Body of pancreas (tissue), 4 donors: ENCODE data around the gene ALX3. TPM values are rescaled to one million over a fixed set of nuclear protein-coding genes. Genes with fewer than 3 reads are reported as not detected.

Experiments used
- ATAC-seq: fragments of 150-250 bp; one replicate; pipeline ENCODE4 v1.9.1; 2016
- DNase-seq, 4 donors: peaks; one replicate each; pipeline ENCODE4 v3.0.0-alpha.2; 2019
- H3K27ac ChIP-seq, 4 donors: fragments of 200-600 bp; sonication (generic); 1 replicate in 3 of 4; 2 replicates in 1 of 4; pipeline versions ENCODE4 v1.5.1 to v1.6.1; 2016 to 2019; ENCODE audit warnings: mild to moderate bottlenecking in 1 of 4, mixed read lengths in 1 of 4, moderate library complexity in 1 of 4
- H3K27me3 ChIP-seq, 2 donors: fragments of 200-600 bp; sonication (generic); one replicate each; pipeline ENCODE4 v1.6.0; 2016; ENCODE audit warnings: mild to moderate bottlenecking in 1 of 2
- H3K36me3 ChIP-seq, 2 donors: fragments of 200-600 bp; sonication (generic); replicated peaks in 1 of 2; 2 replicates each; pipeline ENCODE4 v1.5.1; 2016; ENCODE audit warnings: low read depth in 2 of 2; ENCODE audit not compliant: insufficient read depth in 1 of 2
- H3K4me1 ChIP-seq: fragments of 200-600 bp; sonication (generic); one replicate; pipeline ENCODE4 v1.6.0; 2016
- H3K4me3 ChIP-seq, 2 donors: fragments of 200-600 bp; sonication (generic); 1 replicate in 1 of 2; 2 replicates in 1 of 2; pipeline ENCODE4 v1.5.1; 2016 to 2019
- H3K9me3 ChIP-seq, 3 donors: fragments of 200-600 bp; sonication (generic); 1 replicate in 2 of 3; 2 replicates in 1 of 3; pipeline ENCODE4 v1.5.1; 2016
- POLR2A ChIP-seq, 3 donors: fragments of 450-650 bp; IDR thresholded peaks; one replicate each; pipeline ENCODE4 v1.6.1; 2016; ENCODE audit warnings: antibody characterized with exemption in 3 of 3, mild to moderate bottlenecking in 2 of 3
- WGBS, 2 donors: methylation state at CpG; one replicate each; pipeline ENCODE4 v1.1.5; 2017; 5-methylcytosine and 5-hydroxymethylcytosine counted together
- intact Hi-C: fragments of 100-400 bp; cut with DNase I; formaldehyde crosslinking; loops from one replicate; pipeline ENCODE4 v1.15.1; 2023
- total RNA-seq, 2 donors: library from RNA; depleted of rRNA; stranded (reverse); fragments of >200 nt; gene quantifications; one replicate each; pipeline ENCODE4 v1.1.0, GENCODE V29; 2016
- TF ChIP-seq, protein P1 (sequence below), 7 experiments: fragments of 450-650 bp in 4 of 7; fragments of 200-600 bp in 3 of 7; sonication (generic) in 3 of 7; IDR thresholded peaks; one replicate each; pipeline ENCODE4 v1.5.1; 2016 to 2019; ENCODE audit warnings: antibody characterized with exemption in 7 of 7

ALX3 gene
- total RNA-seq, 2 donors from 2014 or later: not detected

GRCh38 chr1:110055493-110056284 is 14.8 kb downstream of the ALX3 start:
- H3K4me1 ChIP-seq: no peaks in the 10 kb centered on the region
- ATAC-seq: no peak
- DNase-seq: no peak
- 85 to 87% methylated on average over 5 of the region's 5 CpGs for WGBS, 2 donors
- no peaks in the 10 kb centered on the region for H3K9me3 ChIP-seq
- TF ChIP-seq, protein P1, sequence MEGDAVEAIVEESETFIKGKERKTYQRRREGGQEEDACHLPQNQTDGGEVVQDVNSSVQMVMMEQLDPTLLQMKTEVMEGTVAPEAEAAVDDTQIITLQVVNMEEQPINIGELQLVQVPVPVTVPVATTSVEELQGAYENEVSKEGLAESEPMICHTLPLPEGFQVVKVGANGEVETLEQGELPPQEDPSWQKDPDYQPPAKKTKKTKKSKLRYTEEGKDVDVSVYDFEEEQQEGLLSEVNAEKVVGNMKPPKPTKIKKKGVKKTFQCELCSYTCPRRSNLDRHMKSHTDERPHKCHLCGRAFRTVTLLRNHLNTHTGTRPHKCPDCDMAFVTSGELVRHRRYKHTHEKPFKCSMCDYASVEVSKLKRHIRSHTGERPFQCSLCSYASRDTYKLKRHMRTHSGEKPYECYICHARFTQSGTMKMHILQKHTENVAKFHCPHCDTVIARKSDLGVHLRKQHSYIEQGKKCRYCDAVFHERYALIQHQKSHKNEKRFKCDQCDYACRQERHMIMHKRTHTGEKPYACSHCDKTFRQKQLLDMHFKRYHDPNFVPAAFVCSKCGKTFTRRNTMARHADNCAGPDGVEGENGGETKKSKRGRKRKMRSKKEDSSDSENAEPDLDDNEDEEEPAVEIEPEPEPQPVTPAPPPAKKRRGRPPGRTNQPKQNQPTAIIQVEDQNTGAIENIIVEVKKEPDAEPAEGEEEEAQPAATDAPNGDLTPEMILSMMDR (IDR thresholded peaks at IDR 0.05): no peak
- TF ChIP-seq POLR2A (IDR thresholded peaks at IDR 0.05): no peak
- H3K36me3 ChIP-seq: peaks cover 3 to 22% of the 10 kb centered on the region in 2 donors
- no peak overlapping the region for H3K27ac ChIP-seq
- intact Hi-C loops: no loop called here
- H3K27me3 ChIP-seq: no peaks in the 10 kb centered on the region
- H3K4me3 ChIP-seq: no peak overlapping the region

DNA sequence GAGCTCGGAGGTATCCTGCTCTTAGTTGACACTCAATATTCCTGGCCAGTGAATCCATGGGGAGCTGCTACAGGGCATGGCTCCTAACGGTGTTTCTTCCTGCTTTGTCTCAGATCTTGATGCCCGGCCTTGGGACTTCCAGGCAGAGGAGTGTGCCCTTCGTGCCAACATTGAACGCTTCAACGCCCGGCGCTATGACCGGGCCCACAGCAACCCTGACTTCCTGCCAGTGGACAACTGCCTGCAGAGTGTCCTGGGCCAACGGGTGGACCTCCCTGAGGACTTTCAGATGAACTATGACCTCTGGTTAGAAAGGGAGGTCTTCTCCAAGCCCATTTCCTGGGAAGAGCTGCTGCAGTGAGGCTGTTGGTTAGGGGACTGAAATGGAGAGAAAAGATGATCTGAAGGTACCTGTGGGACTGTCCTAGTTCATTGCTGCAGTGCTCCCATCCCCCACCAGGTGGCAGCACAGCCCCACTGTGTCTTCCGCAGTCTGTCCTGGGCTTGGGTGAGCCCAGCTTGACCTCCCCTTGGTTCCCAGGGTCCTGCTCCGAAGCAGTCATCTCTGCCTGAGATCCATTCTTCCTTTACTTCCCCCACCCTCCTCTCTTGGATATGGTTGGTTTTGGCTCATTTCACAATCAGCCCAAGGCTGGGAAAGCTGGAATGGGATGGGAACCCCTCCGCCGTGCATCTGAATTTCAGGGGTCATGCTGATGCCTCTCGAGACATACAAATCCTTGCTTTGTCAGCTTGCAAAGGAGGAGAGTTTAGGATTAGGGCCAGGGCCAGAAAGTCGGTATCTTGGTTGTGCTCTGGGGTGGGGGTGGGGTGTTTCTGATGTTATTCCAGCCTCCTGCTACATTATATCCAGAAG is 16.7 kb downstream of the ALX3 start:
- TF ChIP-seq, protein P1 (IDR thresholded peaks at IDR 0.05): peak; percentile 80 to 92 (median 90)
- TF ChIP-seq POLR2A (IDR thresholded peaks at IDR 0.05): no peak
- intact Hi-C loops: loop anchor here (5.0 kb wide), 1 partner anchor 49 kb away; no protein-coding TSS in a partner anchor
- Histone ChIP-seq H3K4me1 (peaks cover 9% of the 10 kb centered on the region), H3K36me3 (peaks cover 3 to 31% of the 10 kb centered on the region in 2 donors), H3K27ac (no peak overlapping the region), H3K27me3 (no peaks in the 10 kb centered on the region), H3K4me3 (no peak overlapping the region), H3K9me3 (no peaks in the 10 kb centered on the region)
- DNase-seq (peak; percentile 61 to 82 (median 68)), ATAC-seq (no peak)
- 52 to 54% methylated on average over 15 to 16 of the region's 16 CpGs for WGBS, 2 donors

- Histone ChIP-seq H3K27me3 (no peaks in the 10 kb centered on the region), H3K4me1 (peaks cover 10% of the 10 kb centered on the region), H3K4me3 (no peak overlapping the region), H3K9me3 (no peaks in the 10 kb centered on the region), H3K27ac (no peak overlapping the region), H3K36me3 (peaks cover 7 to 31% of the 10 kb centered on the region in 2 donors)
- TF ChIP-seq POLR2A (IDR thresholded peaks at IDR 0.05): no peak
- TF ChIP-seq, protein P1 (IDR thresholded peaks at IDR 0.05): no peak
- WGBS, 2 donors: 33 to 54% methylated on average over 2 of the region's 2 CpGs
- intact Hi-C loops: loop anchor here (5.0 kb wide), 1 partner anchor 51 kb away; no protein-coding TSS in a partner anchor
- DNase-seq (no peak), ATAC-seq (no peak)
Observed at GRCh38 chr1:110051262-110051648, 19.2 kb downstream of the ALX3 start.

GRCh38 chr1:110050602-110051261 is 19.7 kb downstream of the ALX3 start:
- no peak overlapping the region for H3K4me3 ChIP-seq
- no peaks in the 10 kb centered on the region for H3K9me3 ChIP-seq
- DNase-seq (no peak), ATAC-seq (no peak)
- H3K36me3 ChIP-seq: peaks cover 6 to 32% of the 10 kb centered on the region in 2 donors
- 57 to 78% methylated on average over 3 to 4 of the region's 4 CpGs for WGBS, 2 donors
- no peaks in the 10 kb centered on the region for H3K27me3 ChIP-seq
- intact Hi-C loops: loop anchor here (5.0 kb wide), 1 partner anchor 52 kb away; no protein-coding TSS in a partner anchor
- TF ChIP-seq, protein P1 (IDR thresholded peaks at IDR 0.05): no peak
- TF ChIP-seq POLR2A (IDR thresholded peaks at IDR 0.05): no peak
- H3K27ac ChIP-seq: no peak overlapping the region
- H3K4me1 ChIP-seq: peaks cover 10% of the 10 kb centered on the region
